K562 (cell line): Measurements from ENCODE around the gene ZNF10. TPM values are rescaled to one million over a fixed set of nuclear protein-coding genes. Genes with fewer than 3 reads are reported as not detected.

Experiments used
- FOSL1 ChIP-seq: fragments of 200-800 bp; sonication (Bioruptor generic); conservative IDR thresholded peaks from 2 replicates; pipeline ENCODE4 v1.6.1; 2016; ENCODE audit warnings: missing genetic modification characterization, missing compliant biosample characterization
- PKNOX1 ChIP-seq: fragments of 450-650 bp; IDR thresholded peaks from 2 replicates; pipeline ENCODE4 v1.6.1; 2016
- PTRF ChIP-seq: fragments of 450-650 bp; IDR thresholded peaks from 2 replicates; pipeline ENCODE4 v1.6.1; 2016; ENCODE audit warnings: mild to moderate bottlenecking, missing genetic modification characterization, missing compliant biosample characterization
- TEAD4 ChIP-seq, 2 experiments: sonication (generic) in 1 of 2; formaldehyde crosslinking in 1 of 2; IDR thresholded peaks; 2 replicates each; pipeline versions ENCODE4 v1.6.1 to v1.8.0; 2012 to 2022; ENCODE audit warnings: borderline replicate concordance in 1 of 2, inconsistent platforms in 1 of 2, low read length in 1 of 2, mild to moderate bottlenecking in 1 of 2, missing genetic modification reagents in 1 of 2
- polyA plus RNA-seq, 8 experiments: library from polyadenylated mRNA; depleted of rRNA in 4 of 8; stranded (reverse) in 5 of 8; unstranded in 3 of 8; fragments of >200 nt; fragmentation: Nextera tagmentation in 2 of 8; fragmentation: Illumina TruSeq in 1 of 8; extraction: Ambion mirVana in 2 of 8; extraction: Trizol in 1 of 8; gene quantifications; 2 replicates each; pipeline versions ENCODE4 v1.2.1 to v1.2.3, GENCODE V29; 2011 to 2014; ENCODE audit warnings: inconsistent platforms in 1 of 8, missing spikeins in 1 of 8
- total RNA-seq, 7 experiments: library from RNA; depleted of rRNA in 6 of 7; stranded (reverse); fragments of >200 nt in 6 of 7; fragmentation: Illumina TruSeq in 2 of 7; extraction: Trizol in 2 of 7; gene quantifications; 2 replicates each; pipeline versions ENCODE4 v1.2.1 to v1.2.3, GENCODE V29; 2011 to 2021; ENCODE audit warnings: low replicate concordance in 1 of 7
- TF ChIP-seq, protein P1 (sequence below): fragments of 250-450 bp; sonication (Bioruptor Pico); IDR thresholded peaks from 2 replicates; pipeline ENCODE4 v1.8.0; 2021; ENCODE audit warnings: borderline replicate concordance, mild to moderate bottlenecking, moderate library complexity; ENCODE audit not compliant: poor library complexity, severe bottlenecking
- TF ChIP-seq, protein P2 (sequence below), 2 experiments: fragments of 450-650 bp; IDR thresholded peaks; 2 replicates each; pipeline ENCODE4 v1.6.1; 2016; ENCODE audit warnings: mild to moderate bottlenecking in 2 of 2, borderline replicate concordance in 1 of 2, low read depth in 1 of 2, moderate library complexity in 1 of 2

The ZNF10 gene
- total and polyA plus RNA-seq, 9 of the 15 experiments (the other 6 are each of a cell fraction or from before 2014, with no cell fraction given) = 3.5 to 5.8 (median 4.9) TPM

DNA sequence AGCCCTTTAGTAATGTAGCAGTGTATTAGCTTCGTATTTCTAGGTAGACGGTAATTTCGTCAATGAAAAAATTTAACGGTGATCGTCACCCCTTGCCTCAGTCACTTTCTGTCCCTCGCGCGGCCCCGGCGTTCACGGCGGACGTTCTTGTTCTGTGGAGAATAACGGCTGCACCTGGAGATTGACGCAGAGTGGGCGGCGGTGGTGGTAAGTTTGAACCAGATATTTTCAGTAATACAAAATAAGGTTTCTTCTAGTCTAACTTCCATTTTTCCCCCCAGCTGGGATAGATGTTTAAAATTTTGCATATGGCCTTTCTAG, 341 bp downstream of the ZNF10 start (continued):
- TF ChIP-seq, protein P1, sequence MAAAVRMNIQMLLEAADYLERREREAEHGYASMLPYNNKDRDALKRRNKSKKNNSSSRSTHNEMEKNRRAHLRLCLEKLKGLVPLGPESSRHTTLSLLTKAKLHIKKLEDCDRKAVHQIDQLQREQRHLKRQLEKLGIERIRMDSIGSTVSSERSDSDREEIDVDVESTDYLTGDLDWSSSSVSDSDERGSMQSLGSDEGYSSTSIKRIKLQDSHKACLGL (CRISPR knock-in tag) = no peak
- TF ChIP-seq PKNOX1 (peak; percentile 57; the same call in 1 of the 2 replicates), FOSL1 (tag) (0 out of 2 replicates have a peak, but pooled peaks have one; percentile 1), TEAD4 (IDR thresholded peaks at IDR 0.05; ENCODE audit: low read length) (0 out of 2 replicates have a peak, but pooled peaks have one; percentile 6), TEAD4 (CRISPR knock-in tag; IDR thresholded peaks at IDR 0.05; ENCODE audit: borderline replicate concordance) (no peak), PTRF (tag) (no peak)
- TF ChIP-seq, protein P2, sequence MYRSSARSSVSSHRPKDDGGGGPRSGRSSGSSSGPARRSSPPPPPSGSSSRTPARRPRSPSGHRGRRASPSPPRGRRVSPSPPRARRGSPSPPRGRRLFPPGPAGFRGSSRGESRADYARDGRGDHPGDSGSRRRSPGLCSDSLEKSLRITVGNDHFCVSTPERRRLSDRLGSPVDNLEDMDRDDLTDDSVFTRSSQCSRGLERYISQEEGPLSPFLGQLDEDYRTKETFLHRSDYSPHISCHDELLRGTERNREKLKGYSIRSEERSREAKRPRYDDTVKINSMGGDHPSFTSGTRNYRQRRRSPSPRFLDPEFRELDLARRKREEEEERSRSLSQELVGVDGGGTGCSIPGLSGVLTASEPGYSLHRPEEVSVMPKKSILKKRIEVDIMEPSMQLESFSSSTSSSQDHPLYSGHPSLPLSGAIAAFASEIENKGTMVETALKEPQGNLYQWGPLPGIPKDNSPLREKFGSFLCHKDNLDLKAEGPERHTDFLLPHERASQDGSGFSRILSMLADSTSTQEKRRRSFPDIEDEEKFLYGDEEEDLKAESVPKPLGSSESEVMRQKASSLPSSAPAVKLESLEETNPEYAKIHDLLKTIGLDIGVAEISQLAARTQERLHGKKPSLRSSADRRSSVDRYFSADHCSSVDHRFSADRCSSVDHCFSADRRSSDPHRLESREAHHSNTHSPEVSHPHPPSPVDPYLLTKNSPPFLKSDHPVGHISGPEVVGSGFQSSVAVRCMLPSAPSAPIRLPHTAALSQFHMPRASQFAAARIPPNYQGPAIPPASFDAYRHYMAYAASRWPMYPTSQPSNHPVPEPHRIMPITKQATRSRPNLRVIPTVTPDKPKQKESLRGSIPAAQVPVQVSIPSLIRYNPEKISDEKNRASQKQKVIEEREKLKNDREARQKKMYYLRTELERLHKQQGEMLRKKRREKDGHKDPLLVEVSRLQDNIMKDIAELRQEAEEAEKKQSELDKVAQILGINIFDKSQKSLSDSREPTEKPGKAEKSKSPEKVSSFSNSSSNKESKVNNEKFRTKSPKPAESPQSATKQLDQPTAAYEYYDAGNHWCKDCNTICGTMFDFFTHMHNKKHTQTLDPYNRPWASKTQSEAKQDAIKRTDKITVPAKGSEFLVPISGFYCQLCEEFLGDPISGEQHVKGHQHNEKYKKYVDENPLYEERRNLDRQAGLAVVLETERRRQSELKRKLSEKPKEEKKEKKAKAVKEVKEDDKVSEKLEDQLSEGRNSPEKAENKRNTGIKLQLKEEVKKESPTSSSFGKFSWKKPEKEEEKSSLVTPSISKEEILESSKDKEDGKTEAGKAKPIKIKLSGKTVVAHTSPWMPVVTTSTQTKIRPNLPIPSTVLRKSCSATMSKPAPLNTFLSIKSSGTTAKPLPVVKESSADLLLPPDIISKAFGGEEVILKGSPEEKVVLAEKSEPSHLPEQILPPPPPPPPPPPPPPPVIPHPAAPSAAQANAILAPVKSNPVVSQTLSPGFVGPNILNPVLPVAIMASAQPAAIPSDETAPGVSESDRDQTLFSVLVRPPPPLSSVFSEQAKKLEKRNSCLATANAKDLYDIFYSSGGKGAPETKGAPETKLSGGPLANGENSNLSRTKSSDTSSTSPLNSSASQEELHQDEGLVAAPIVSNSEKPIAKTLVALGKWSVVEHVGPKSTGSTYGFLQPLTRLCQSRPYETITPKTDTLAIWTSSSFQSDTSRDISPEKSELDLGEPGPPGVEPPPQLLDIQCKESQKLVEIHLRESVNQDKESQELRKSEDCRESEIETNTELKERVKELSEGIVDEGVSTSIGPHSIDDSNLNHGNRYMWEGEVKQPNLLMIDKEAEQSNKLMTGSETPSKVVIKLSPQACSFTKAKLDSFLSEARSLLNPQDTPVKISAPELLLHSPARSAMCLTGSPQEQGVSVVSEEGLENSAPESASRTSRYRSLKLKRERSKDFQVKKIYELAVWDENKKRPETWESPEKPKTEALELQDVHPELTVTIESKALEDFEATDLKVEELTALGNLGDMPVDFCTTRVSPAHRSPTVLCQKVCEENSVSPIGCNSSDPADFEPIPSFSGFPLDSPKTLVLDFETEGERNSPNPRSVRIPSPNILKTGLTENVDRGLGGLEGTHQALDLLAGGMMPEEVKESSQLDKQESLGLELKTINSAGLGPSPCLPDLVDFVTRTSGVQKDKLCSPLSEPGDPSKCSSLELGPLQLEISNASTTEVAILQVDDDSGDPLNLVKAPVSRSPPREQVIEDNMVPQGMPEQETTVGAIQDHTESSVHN (IDR thresholded peaks at IDR 0.05; ENCODE audit: borderline replicate concordance in 1 of 2, low read depth in 1 of 2) = 0 out of 4 replicates have a peak, but pooled peaks of 1 of the 2 experiments have one; percentile 23
